GM18907 (cell line): ENCODE measurements around the gene HSPB9.
"Not testable (repeated sequence)": the region's sequence is repeated elsewhere in the genome, so short reads cannot be mapped to it uniquely, and the experiment has no call there.

Experiments
- ATAC-seq: cut with Tn5 transposase; IDR thresholded peaks from one replicate; pipeline ENCODE4 v1.9.1; 2021; ENCODE audit warnings: mild to moderate bottlenecking, moderate library complexity; ENCODE audit not compliant: unreplicated experiment

The HSPB9 gene

DNA sequence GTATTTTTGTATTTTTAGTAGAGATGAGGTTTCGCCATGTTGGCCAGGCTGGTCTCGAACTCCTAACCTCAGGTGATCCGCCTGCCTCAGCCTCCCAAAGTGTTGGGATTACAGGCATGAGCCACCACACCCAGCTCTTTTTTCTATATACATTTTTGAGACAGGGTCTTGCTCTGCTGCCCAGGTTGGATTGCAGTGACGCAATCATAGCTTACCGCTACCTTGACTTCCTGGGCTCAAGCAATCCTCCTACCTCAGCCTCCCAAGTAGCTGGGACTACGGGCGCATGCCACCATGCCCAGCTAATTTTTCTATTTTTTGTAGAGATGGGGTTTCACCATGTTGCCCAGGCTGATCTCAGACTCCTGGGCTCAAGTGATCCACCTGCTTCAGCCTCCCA is 18.1 kb downstream of the HSPB9 start:
- not testable (repeated sequence) for ATAC-seq

DNA sequence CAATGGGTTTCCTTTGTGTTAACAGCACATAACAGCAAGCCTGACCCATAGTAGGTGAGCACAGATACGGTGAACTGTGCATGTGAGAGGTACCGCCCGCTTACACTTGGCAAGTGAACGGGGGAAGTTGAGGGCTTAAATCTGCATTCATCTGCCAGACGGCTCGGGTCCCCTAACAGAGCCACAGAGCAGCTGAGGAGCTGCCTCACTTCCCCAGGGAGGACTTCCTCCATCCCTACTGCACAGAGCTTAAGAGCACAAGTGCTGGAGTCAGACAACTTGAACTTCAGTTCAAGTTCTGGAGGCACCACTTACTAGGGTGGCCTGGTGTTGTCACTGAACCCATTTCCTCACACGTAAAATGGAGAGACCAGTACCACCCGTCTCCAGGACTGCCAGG is 18.8 kb downstream of the HSPB9 start:
- no peak for ATAC-seq

DNA sequence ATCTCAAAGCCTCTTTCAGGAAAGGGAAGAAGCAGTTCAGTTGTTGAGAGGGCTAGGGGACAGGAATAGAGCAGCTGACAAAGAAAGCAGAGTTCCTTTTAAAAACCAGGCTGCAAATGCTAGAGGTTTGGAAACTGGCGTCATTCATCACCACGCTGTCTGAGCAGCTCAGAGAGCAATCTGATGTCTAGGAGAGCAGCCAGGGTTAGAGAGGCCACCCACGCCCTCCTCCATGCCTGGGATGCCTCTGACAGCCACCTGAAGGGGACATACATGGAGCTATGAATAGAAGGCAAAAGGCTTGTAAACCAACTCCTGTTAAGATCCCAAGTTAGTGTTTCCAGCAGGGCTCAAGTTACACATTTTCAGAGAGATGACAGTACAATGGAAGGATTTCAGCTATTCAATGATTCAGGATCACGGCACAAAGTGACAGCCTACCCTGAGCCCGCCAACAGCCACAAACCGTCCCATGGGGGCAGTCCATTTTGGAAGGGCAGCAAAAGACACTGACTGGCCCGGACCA is 19.8 kb downstream of the HSPB9 start:
- ATAC-seq, result no peak

DNA sequence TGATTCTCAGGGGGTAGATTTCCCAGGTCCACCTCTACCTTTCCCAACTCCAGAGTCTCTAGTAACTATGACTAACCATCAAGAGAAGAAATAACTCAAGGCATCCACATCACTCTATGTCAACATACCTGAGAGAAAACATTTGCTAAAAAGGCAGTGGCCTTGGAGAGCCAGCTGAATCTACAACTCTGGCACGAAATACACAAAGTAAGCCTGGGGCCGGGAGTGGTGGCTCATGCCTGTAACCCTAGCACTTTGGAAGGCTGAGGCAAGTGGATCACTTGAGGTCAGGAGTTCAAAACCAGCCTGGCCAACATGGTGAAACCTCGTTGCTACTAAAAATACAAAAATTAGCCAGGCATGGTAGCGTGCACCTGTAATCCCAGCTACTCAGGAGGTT is 20.5 kb downstream of the HSPB9 start:
- not testable (repeated sequence) for ATAC-seq

DNA sequence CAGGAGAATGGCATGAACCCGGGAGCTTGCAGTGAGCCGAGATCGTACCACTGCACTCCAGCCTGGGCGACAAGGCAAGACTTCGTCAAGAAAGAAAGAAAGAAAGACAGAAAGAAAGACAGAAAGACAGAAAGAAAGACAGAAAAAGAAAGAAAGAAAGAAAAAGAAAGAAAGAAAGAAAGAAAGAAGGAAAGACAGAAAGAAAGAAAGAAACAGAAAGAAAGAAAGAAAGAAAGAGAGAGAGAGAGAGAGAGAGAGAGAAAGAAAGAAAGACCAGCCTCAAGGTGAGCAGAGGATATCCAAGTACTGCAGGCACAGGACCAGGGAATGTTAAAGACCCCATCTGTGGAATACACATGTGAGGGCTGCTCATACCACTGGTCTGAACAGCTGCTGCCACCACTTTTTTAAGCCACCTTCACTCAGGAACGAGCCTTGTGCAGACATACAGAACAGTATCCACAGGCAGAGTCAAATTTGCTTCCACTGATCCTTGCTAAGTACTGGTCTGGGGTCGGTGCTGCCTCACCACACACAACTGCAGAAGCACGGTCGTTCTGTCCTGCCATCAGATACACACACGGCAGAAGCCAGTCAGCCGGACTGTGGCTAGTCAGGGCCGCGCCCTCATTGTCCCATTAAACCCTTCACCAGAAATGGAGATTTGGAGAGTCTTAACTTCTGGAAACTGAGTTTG is 24.5 kb downstream of the HSPB9 start:
- no peak for ATAC-seq

DNA sequence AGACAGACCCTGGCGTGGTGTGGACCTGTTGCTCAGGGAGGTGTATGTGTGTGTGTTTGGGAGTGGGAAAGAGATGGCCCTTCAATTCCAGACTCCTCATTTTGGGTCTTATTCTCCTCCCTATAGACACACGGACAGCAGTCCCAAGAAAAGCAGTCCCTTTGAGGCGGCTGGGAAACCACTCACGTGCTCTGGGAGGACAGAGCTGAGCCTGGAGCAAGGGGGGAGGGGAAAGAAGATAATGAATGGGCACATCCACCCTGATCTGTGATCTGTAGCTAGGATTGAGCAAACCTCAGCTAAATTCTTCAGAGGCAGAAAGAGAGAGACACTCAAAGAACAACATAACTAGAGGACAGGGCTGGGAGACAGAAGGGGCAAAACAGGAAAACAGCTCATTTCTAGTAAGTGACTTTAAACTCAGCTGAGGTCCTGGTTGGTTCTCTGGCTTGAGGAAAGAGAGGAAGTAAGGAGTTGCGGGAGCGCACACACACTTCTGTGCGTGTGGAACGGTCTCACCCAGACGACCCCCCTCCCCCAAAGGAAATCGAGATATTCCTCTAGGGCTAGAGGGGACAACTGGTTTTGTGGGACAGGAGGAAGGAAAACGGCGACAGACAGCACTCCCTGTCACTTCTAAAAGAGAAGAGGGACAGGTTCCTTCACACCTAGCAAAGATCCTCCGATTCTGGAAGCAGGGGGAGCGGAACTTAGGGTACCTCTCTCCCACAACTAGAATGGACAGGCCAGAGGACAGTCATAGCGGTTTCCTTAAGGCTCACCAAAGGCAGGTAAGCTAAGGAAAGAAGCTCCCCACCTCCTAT is 31.5 kb downstream of the HSPB9 start:
- no peak for ATAC-seq

DNA sequence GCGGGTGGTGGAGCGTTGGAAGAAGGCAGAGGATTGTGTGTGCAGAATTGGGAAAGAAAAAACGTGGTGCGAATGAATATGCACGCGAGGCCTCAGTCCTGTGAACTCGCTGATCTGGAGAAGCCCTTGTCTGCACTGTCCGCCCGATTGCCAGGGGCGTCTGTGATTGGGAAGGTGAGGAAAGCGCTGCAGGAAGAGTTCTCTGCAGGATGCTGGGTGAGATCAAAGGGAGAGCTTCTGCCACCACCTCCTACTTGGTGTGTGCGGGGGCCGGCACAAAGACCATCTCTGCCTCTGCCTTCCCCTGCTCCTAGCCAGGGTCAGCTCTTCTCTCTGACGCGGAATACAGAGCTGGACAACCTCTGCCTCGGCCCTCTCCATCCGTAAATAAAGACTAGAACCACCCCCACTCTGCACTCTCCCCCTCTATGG is 33.0 kb downstream of the HSPB9 start:
- ATAC-seq, result no peak

DNA sequence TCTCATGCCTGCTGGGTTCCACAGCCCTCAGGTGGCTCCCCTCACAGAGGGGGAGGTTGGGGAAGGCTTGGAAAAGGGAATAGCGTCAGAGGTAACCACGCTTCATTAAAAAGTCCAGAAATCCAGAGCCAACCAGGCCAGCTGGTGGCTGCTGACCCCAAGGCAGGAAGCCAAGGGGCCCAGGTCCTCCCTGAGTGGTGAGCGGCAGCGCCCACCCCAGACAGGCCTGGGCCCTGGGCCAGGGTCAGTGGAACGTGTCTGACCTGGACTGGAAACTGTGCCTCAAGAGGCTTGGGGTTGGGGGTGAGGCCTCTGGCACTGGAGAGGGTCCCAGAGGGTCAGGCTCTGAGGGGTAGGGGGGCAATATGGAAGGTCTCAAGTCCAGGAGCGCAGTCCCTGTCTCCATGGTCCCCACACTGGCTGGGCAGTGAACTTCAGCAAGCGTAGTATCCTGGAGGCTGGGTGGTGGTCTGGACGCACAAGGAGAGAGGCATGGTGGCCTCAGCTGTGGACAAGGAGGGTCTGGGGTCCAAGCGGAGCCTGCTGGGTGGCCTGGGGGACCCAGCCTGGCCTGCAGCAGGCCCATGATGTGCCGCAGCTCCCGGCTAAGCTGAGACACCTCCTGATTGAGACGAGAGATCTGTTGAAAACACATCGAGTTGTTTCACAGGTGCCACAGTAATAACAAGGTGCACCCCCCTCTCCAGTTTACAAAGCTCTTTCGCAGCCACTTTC is 37.4 kb downstream of the HSPB9 start:
- ATAC-seq, result no peak

DNA sequence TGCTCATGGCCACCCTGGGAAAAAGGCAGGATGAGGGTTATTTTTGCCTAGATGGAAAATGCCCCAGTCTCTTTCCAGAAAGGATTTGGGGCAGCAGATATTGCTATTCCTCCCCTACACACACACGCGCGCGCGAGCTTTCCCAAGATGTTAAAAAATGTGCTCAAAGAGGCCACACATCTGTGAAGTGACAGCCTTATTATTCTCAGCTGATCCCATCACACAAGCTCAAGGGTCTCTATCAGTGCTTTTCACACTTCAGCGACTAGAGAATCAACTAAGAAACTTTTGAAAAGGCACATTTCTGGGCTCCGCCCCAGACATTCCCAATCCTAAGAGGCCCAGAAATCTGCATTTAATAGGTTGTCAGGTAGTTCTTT is 37.9 kb downstream of the HSPB9 start:
- ATAC-seq, result no peak

DNA sequence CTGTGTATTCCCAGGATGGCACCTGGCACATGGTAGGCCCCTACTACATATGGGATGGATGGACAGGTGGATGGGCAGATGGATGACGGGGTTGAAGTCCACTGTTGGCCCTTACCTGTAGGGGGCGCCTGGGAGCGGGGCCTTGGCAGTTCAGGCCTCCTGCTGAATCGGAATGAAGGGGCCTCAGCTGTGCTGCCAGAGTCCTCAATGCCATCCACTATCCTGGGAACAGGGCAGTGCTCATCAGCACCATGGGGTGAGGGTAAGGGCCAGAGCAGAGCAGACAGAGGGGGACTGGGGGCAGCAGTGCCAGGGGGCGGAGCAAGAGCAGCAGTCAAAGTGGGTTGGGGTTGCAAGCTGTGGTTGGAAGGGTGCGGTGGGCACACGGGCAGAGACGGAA is 40.5 kb downstream of the HSPB9 start:
- no peak for ATAC-seq

DNA sequence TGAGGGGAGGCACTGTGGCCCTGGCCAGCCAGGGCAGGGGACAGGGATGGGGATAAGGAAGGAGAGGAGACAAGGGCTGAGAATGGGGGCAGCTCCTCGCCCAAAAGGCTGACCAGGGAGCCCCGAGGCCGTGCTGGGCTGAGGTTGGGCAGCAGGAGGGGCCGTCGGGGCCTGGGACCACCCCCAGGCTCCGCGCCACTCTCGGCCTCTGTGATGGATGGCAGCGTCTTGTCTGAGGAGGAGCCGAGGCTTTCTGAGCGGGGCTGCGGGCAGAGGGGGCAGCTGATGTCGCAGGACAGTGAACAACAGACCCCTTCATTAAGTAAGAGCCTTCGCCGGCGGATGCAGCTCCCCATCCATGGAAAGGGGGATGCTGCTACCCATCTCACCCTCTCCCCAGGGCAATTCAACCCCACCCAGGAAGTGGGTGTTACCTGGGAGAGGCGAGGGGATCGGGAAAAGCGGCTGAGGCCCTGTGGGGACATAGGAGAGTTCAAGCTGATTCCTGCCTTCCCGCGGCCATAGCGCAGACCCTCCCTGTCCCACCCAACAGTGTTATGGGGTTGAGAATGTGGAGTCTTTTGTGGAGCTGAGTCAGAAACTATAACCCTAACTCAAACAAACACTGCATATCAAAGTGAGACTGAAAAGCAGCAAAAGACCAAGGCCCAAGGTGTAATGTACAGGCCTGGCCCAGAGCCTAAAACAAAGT is 41.2 kb downstream of the HSPB9 start:
- ATAC-seq, result no peak

DNA sequence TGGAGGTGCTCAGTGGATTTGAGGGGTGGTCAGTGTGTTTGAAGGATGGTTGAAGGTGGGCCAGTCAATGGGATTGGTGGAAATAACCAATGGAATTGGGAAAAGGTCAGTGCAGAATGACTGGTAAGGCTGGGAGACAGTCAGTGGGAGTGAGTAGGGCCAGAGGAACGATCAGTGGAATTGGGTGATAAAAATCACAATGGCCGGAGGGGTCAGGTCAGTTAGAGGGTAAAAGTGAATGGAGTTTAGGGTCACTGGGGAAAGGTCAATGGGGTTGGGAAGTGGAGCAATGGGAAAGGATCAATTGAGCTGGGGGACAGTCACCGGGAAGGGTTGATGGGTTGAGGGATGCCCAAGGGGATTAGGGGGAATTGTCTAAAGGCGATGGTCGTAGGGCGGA is 43.1 kb downstream of the HSPB9 start:
- no peak for ATAC-seq

DNA sequence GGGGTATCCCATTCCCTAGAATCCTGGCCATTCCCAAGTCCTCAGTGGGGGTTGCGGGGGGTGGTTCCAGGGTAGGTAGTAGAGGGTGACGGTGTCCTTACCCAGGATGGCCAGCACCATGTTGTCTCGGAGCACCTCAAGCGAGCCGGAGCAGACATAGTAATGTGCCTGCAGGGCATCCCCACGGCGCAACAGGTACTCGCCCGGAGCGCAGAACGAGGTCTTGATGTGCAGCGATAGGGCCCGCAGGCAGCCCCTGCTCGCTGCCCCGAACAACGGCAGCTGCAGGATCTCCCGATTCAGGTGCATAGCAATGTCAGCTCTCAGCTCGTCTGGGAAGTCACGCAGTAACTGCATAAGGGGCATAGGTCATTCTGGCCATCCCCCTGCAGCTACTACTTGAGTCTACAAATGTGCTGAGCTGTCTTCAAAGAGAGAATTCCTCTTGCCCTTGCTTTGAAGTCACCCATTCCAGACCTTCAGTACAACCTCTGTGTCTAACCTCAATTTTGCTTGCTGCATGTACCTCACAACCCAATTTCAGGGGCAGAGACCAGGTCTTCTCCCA is 43.7 kb downstream of the HSPB9 start:
- no peak for ATAC-seq

DNA sequence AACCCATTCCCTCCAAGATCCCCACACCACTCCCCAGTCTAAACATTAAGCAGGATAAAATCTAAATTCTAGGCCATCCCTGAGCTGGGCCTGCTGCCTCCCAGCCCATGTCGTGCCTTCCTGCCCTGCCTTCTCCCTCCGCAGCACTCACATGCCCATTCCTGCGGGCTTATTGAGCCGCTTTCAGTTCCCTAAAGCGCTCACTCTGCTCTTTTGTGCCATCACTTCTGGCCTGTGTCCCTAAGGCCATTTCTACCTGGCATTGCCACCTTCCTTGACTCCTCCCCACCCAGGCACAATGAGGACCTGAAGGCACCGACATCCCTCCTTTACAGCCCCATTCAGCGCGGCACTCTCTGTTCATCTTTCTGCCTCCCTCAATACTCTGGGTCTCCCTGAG is 45.2 kb downstream of the HSPB9 start:
- ATAC-seq, result no peak

DNA sequence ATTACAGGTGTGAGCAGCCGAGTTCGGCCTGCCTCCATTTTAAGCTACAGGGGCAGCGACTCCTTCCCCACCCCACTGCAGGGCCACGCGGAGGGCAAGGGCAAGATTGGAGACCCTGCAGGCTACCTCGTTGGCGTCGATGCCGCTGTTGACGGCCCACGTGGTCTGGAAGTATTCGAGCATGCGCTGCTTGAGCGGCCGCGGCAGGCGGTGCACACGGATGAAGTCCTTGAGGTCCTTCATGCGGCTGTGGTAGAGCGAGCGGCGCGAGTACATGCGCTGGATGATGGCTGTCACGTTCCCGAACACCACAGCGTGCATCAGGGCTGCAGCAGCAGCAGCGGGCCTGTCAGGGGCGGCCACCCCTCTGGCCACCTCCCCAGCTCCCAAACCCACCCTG is 46.7 kb downstream of the HSPB9 start:
- no peak for ATAC-seq

DNA sequence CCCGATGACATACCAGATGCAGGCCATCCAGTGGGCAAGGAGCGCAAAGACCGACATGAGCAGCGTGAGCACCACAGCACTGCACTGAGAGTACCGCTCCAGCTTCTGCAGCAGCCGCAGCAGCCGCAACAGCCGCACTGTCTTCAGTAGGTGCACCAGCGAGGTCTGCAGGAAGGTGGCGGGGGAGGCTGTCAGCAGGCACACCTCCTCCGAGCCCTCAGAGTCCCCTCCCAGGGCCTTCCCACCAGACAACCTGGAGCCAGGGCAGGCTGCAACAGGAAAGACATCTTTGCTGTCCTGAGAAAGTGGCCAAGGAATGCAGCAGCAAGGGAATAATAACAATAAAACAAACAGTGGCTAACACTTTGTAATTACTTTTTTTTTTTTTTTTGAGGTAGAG is 49.2 kb downstream of the HSPB9 start:
- no peak for ATAC-seq
